Measurements from ENCODE around the gene SEC22A. TPM values are rescaled to one million over a fixed set of nuclear protein-coding genes. Genes with fewer than 3 reads are reported as not detected.

The SEC22A gene
- total and polyA plus RNA-seq, 2 of the 8 experiments (the other 6 are each of a cell fraction or from before 2014, with no cell fraction given), result 10.6 to 17.1 TPM

Small RNA genes within 50 kb of the gene (microRNA-seq; reads per million reads assigned to microRNA genes)
- gene MIR7110 (ENCODE audit: borderline microRNAs expressed in 2 of 2, borderline number of aligned reads in 2 of 2, borderline replicate concordance in 1 of 2), result 0 to 0.20 reads per million in 2 experiments

Other genes with a start within 250 kb of the SEC22A start
- 19.9 and 22.4 TPM in 2 replicates for gene SEMA5B, start 174.2 kb upstream of the SEC22A start, total RNA-seq (2021; fragmentation: NEBNext Ultra II Directional; extraction: Animal tissue kit (Norgen Biotek cat#: 25700))
- gene SEMA5B, start 174.2 kb upstream of the SEC22A start, polyA plus RNA-seq (2011; rRNA removed), result 13.1 and 18.8 TPM in 2 replicates
- gene PDIA5, start 134.9 kb upstream of the SEC22A start, total RNA-seq (2021; fragmentation: NEBNext Ultra II Directional; extraction: Animal tissue kit (Norgen Biotek cat#: 25700)), result 32.8 and 36.5 TPM in 2 replicates
- 18.2 and 18.9 TPM in 2 replicates for gene PDIA5, start 134.9 kb upstream of the SEC22A start, polyA plus RNA-seq (2011; rRNA removed)
- 18.5 and 18.9 TPM in 2 replicates for gene ADCY5, start 247.1 kb downstream of the SEC22A start, total RNA-seq (2021; fragmentation: NEBNext Ultra II Directional; extraction: Animal tissue kit (Norgen Biotek cat#: 25700))
- 40.8 and 48.9 TPM in 2 replicates for gene ADCY5, start 247.1 kb downstream of the SEC22A start, polyA plus RNA-seq (2011; rRNA removed)